HG03135 (cell line): ENCODE data around the gene TYMP.

Experiments used
- ATAC-seq: cut with Tn5 transposase; IDR thresholded peaks from one replicate; pipeline ENCODE4 v1.9.1; 2021; ENCODE audit warnings: mild to moderate bottlenecking, moderate library complexity; ENCODE audit not compliant: unreplicated experiment

TYMP gene

DNA sequence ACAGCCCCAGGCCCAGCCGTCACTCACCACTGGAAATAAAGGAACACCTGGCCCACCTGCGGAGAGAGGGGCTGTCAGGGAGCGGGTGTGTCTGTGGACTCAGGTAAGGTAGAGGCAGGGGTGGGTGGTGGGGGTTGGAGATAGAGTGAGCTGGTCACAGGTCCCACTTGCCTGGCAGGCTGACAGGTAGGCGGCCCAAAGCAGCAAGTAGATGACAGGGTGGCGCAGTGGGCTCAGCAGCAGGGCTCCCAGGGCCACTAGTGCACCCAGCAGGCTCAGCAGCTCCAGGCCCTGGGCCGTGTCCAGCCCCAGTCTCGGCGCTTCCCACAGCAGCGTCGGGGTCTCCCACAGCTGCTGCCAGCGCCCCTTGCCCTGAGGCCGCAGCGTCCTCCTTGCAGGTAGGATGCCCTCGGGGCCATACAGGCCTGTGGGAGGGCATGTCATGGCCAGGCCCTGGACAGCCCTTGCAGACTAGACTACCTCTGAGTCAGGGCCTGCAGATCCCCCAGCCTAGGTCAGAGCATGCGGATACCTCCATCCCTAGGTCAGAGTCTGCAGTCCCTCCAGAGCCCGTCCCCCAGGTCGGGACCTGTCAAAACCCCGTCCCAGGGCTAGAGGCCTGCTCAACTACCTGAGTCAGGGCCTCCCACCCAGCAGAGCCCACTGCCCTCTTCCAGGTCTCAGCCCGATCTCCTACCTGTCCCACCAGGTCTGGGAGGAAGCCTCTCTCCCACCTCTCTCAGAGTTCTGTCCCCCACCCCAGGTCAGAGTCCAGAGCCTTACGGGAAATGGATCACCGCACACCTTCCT lies 23.0 kb downstream of the TYMP start:
- ATAC-seq, result no peak

DNA sequence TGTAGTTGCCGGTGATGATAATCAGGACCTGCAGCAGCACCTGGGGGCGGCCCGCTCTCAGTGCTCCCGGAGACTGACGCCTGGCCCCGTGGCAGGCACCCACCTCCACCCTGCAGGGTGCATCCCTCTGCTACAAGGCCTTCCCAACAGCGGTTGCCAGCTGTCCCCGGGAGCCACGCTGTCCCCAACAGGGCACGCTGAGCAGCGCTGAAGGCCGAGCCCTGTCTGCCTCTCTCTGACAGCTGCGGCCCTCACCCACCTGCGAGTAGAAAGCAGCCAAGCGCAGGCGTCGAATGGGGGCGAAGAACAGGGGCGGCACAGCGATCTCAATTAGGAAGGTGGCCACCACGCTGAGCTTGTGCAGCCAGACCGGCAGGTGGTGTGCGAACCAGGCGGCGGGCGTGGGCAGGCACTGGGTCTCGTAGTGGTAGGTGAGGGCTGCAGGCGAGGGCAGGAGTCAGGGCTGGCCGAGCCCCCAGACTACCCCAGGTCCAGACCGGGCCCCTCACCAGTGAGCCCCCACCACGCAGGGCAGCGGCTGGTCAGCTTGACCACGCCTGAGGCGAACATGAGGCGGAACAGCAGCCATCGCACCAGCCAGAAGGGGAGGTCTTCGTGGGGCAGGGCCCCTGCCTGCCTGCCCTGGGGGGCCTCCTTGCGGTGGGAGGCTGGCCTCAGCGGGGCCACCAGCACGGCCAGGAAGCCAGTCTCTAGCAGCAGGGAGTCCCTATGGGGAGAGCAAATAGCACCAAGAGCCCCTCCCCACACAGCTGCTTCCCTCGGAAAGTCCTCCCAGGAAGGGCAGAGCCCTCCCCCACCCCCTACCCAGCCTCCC lies 23.8 kb downstream of the TYMP start:
- ATAC-seq, result no peak

DNA sequence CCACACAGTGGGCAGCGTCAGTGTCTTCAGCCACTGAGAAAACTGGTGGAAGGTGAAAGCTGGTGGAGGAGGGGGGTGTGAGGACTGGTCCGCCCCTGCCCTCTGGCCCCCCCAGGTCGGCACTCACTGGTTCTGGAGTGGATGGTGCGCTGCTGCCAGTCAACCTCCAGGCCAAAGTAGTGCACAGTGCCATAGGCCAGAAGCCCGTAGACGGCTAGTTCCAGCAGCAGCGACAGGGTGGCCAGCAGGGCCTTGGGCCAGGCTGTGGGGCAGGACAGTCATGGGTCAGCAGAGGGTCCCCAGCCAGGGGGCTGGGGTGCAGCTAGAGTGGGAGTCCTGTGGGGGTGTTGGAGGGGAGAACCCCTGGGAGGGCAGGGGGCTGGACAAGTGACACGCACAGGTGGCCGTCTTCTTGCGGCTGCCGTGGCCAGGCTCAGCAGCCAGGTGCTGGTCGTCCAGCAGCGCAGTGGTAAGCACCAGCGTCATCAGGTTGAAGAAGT lies 24.5 kb downstream of the TYMP start:
- ATAC-seq, result no peak

DNA sequence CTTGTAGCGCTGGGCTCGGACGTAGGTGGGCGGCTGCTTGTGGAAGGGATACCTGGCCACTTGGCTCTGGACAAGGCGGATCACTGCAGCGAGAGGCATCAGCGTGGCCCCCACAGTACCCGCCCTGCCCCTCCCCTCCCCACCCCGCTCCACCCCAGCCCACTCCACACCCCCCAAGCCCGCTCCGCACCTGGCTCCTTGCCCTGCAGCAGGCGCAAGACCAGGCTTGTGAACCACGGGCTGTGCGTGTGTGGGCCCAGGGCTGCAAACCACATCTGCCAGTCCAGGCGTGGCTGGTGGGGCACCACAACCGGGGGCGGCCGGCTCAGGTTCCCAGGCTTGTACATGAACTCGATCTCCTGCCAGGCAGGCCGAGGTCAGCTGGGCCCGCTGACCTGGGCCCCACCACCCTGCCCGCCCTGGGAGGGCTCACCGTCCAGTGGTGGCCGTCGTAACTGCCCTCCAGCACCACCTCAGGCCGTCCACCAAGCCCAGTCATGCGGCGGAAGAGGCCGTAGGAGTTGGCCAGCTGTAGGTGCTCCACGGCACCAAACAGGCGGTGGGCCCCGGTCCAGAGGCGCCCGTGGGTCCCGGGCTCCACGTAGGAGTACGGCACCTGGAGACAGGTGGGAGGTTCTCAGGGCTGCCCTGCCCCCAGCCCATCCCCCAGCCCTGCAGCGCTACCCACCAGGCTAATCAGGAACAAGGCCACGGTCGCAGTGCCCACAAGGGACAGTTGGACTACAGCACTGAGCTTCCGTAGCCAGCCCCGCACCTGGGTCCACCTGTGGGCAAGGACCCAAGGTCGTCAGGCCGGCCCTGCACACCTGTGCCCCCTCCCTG lies 25.2 kb downstream of the TYMP start:
- no peak for ATAC-seq

DNA sequence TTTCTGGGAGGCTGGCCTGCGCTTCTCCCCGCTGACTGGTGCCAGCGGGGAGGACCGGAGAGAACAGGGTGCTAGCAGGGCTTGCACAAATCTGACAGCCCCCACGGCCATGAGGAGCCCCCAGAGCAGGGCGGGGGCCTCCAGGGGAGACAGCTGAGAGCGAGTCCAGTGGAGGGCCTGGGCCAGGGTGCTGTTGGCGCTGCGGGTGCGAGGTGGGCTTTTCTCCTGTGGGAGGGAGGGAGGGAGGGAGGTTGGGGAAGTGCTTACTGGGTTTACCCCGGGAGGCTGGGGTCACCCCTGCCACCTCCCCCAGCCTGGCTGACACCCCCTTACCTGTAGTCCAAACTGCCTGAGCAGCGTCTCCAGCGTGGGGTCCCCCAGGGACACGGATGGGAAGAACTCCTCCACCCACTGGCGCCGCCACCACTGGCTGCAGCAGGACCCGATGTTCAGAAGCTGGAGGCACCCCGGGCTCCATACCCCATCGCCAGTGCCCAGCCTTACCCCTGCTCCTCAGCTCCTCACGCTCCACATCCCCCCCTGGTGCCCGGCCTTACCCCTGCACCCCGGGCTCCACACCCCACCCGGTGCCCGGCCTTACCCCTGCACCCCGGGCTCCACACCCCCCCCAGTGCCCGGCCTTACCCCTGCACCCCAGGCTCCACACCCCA lies 26.2 kb downstream of the TYMP start:
- no peak for ATAC-seq

DNA sequence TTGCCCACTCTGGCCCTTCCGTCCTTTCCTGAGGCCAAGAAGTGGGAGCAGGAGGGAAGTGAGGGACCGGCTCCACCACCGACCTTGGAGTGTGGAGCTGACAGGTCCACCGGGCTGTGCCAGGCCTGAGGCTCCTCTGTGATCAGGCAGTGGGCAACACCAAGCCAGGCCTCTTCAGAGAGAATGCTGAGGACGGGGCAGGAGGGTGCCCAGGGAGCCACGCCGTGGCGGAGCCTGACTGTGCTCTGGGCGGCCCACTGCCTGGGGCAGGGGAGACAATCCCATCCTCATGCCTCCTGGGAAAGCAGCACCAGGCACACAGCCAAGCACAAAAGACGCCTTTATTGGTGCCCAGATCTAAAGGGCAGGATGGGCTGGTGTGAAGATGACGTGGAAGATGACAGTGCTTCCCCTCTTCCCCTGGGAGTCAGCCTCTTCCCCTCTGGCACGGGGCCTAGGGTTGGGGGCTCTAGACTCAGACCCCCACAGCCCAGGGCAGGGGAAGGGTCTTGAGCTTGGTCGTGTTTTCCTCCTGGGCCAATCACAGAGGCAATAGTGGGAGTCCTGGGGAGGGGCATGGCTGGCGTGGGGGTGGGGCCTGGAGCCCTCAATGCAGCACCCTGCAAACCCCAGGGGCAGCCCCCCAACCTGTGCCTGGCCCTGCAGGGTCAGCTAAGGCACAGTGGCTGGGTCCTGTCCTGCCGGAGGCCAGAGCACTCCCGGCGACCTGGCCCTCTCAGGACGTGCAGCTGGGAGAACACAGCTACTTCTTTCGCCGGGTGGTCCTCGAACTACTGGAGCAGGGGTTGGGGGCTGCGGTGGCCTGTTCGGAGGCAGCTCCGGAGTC lies 27.0 kb downstream of the TYMP start:
- ATAC-seq, result no peak

DNA sequence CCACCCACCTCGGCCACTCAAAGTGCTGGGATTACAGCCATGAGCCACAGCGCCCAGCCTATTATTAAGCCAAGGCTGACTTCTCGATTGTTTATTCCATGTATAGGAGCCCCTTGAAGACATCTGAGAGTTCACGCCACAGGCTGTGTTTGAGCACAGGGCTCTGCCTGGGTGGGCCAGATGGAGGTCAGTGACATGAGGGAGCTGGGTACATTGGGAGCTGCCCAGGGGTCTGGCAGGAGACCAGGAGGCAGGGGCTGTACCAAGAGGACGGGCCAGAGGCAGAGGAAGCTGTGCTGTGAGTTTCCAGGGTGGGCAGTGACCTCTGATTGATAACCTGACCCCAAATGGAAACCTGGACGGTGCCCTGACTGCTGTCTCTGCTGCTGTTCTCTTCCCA lies 27.7 kb downstream of the TYMP start:
- ATAC-seq, result no peak

DNA sequence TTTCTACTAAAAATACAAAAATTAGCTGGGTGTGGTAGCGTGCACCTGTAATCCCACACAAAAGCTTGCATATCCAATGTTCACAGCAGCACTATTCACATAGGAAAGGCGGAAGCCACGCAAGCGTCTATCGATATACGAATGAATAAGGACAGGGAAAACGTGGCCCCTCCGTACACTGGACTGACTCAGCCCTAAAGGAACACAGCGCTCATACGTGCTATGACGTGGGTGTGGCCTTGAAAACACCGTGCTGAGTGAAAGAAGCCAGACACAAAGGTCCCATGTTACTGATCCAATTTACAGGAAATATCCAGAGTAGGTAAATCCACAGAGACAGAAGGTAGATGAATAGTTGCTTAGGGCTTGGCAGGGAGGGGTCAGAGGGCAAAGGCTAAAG lies 29.4 kb downstream of the TYMP start:
- ATAC-seq, result no peak

GRCh38 chr22:50498322-50498890 lies 31.4 kb downstream of the TYMP start:
- ATAC-seq, result no peak

DNA sequence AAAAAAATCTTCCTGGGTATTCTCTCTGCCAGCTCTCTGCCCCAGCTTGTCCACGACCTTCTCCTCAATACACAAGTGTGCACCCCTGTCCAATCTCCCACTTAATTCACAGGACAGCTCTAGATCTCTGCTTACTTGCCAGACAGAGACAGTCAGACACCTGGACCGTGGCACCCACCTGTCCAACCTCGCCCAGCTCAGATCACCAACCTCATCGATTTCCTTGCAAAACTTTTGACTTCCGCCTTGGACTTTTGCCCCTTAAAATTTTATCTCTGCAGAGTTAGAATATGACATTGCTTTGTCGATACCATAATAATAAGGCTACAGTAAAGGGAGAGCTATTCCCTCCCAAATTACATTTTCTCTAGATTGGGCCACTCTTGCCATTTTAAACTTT lies 32.7 kb downstream of the TYMP start:
- ATAC-seq, result no peak

DNA sequence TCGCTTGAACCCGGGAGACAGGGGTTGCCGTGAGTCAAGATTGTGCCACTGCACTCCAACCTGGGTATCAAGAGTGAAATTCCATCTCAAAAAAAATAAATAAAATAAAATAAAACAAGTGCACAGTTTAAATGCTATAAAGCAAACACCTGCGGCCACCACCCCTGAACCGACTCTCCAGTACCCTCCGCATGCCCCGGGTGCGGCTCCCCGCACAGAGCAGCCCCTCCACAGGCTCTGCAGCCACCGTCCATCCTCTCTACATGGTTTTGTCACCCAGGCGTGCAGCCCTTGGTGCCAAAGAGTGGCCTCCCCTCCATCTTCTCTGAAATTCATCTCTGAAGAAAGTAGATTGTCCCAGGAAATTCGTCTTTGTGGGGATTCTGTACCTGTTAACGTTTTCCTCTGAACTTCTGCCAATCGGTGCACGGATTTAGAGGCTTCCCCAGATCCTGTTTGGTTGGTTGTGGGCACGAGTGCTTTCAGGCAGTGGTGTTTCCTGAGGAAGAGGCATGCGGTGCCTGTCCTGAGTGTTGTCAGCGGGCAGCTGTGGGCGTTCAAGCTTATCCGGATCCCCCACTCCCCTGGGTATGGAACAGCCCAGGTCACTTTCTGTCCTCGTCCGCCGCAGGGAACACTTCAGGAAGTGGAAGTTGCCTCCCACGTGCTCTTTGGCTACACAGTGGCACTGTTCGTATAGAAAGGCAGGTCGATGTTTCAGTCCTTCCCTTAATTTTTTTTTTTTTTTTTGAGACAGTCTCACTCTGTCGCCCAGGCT lies 39.1 kb downstream of the TYMP start:
- ATAC-seq, result no peak

- ATAC-seq, result no peak
These were observed 40.2 kb downstream of the TYMP start for GRCh38 chr22:50489363-50490243.

- no peak for ATAC-seq
These were observed 40.9 kb downstream of the TYMP start for GRCh38 chr22:50488886-50489285.

DNA sequence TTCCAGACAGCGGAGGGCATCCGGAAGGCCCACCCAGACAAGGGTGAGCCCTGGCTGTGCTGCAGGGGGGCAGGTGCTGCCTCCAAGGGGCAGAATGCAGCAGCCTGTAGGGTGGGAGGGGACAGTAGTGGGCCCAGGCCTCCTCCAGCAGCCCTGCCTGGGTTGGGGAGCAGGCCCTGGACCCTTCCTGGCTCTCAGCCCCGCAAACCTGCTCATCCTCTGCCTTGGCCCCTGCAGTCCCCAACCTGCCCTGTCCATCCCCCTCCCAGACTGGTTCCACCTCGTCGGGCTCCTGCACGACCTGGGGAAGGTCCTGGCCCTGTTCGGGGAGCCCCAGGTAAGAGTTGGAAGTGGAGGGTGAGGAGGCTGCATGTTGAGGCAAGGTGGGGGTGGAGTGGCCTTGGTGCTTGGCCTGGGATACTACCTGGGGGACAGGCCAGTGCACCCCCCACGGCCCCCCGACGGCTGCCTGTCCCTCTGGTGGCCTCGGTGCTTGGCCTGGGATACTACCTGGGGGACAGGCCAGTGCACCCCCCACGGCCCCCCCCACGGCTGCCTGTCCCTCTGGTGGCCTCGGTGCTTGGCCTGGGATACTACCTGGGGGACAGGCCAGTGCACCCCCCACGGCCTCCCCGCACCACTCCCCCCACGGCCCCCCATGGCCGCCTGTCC lies 41.7 kb downstream of the TYMP start:
- no peak for ATAC-seq

DNA sequence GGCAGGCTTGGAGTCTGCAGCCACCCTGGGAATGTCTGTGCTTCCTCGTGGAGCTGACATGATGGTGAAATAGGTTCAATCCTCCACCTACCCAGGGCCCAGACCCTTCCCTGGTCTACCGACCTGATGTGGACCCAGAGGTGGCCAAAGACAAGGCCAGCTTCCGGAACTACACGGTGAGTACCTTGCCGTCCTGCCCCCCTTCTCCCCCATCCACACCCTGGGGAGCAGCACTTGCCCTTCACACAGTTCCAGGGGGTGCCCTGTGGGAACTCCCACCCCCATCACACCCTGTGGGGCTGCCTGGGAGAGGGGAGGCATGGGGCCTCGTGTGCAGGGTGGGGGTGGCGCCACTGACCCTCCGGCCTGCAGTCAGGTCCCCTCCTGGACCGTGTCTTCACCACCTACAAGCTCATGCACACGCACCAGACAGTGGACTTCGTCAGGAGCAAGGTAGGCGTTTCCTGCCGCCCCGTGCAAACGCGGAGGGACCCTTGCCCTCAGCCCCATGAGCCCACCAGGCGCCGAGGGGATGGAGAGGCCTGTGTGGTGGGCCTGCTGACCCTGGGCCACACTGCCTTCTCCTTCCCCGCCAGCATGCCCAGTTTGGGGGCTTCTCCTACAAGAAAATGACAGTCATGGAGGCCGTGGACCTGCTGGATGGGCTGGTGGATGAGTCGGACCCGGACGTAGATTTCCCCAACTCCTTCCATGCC lies 42.4 kb downstream of the TYMP start:
- no peak for ATAC-seq

DNA sequence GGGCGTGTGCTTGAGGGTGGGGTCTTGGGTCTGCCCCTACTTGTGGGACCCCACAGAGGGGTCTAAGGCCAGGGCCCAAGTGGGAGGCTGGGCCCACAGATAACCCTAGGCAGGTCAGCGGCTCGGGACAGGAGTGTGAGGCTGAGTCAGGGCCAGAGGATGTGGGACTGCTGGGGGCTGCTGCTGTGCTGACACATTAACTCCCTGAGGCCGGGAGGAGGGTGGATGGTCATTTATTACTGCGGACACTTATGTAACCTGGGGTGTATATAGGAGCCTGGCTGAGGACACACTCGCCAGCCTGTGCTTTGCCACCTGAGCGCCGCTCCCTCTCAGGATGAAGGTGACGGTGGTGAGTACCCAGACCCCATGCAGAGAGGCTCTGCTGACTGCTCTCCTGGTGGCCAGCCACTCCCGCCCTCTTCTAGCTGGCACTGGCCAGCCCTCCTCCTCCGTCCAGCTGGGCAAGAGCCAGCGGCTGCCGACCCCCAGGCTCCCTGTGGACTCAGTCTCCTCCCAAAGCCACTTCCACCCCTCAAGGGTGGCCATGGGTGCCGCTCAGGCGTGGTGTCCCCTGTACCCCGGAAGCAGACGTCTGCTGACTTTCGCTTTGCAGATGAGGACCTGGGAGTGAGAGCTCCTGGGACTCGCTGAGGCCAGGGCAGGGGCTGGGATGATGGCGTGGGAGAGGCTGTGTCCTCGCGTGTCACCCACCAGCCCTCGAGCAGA lies 43.1 kb downstream of the TYMP start, which contains the start of gene MIOX:
MIOX (plus strand) TSS at position 299 of the 729 bp plus-strand sequence; CDS start at position 338, 39 bp downstream.
- ATAC-seq, result no peak
